ACHN (cell line): ENCODE data around the gene HEATR9.

ENCODE experiments used
- DNase-seq: peaks from one replicate; pipeline ENCODE4 v3.0.0-alpha.2; 2015
- in situ Hi-C: cut with HindIII; loops from 2 replicates; pipeline ENCODE4 v1.10.0; 2017; ENCODE audit warnings: low sequenced_read_pairs, low pct_ligation_motif_present, low pct_unique_long_range_greater_than_20kb

Gene HEATR9

GRCh38 chr17:35821308-35821707 is 47.4 kb downstream of the HEATR9 start:
- no peak for DNase-seq
- in situ Hi-C loops = no loop called here

- in situ Hi-C loops = no loop called here
- no peak for DNase-seq
These were observed 49.2 kb downstream of the HEATR9 start for GRCh38 chr17:35819455-35819854.

GRCh38 chr17:35817196-35817595 is 51.5 kb downstream of the HEATR9 start:
- no peak for DNase-seq
- in situ Hi-C loops = no loop called here

GRCh38 chr17:35816723-35817122 is 52.0 kb downstream of the HEATR9 start:
- in situ Hi-C loops = no loop called here
- DNase-seq = no peak

- in situ Hi-C loops = no loop called here
- no peak for DNase-seq
These were observed 56.2 kb downstream of the HEATR9 start for GRCh38 chr17:35812456-35812855.

- DNase-seq = no peak
- in situ Hi-C loops = no loop called here
These were observed 56.9 kb downstream of the HEATR9 start for GRCh38 chr17:35811759-35812158.

- in situ Hi-C loops = no loop called here
- DNase-seq = peak; percentile 37
These were observed 58.7 kb downstream of the HEATR9 start for GRCh38 chr17:35809855-35810461.

- in situ Hi-C loops = no loop called here
These were observed 59.5 kb downstream of the HEATR9 start, which contains the start of gene TAF15 for GRCh38 chr17:35808962-35809854. TAF15 (plus strand) TSS chr17:35809484; CDS start chr17:35809570, 86 bp downstream.

GRCh38 chr17:35808240-35808961 is 60.3 kb downstream of the HEATR9 start:
- DNase-seq = no peak
- in situ Hi-C loops = no loop called here

More at GRCh38 chr17:35808962-35809854, 59.5 kb downstream of the HEATR9 start, which contains the start of gene TAF15:
- peak; percentile 99 for DNase-seq

- DNase-seq = peak; percentile 57
- in situ Hi-C loops = no loop called here
These were observed 61.1 kb downstream of the HEATR9 start for GRCh38 chr17:35807371-35808144.
